Testis (tissue), 2 donors: ENCODE data around the gene BCL11A.

Source experiments
- POLR2A ChIP-seq: fragments of 450-650 bp; IDR thresholded peaks from one replicate; pipeline ENCODE4 v1.6.1; 2017; ENCODE audit warnings: antibody characterized with exemption, mild to moderate bottlenecking, moderate library complexity
- TF ChIP-seq, protein P1 (sequence below), 3 experiments: fragments of 450-650 bp in 2 of 3; fragments of 200-600 bp in 1 of 3; sonication (generic) in 1 of 3; IDR thresholded peaks; one replicate each; pipeline ENCODE4 v1.5.1; 2016 to 2019; ENCODE audit warnings: antibody characterized with exemption in 3 of 3, mild to moderate bottlenecking in 2 of 3, moderate library complexity in 1 of 3

DNA sequence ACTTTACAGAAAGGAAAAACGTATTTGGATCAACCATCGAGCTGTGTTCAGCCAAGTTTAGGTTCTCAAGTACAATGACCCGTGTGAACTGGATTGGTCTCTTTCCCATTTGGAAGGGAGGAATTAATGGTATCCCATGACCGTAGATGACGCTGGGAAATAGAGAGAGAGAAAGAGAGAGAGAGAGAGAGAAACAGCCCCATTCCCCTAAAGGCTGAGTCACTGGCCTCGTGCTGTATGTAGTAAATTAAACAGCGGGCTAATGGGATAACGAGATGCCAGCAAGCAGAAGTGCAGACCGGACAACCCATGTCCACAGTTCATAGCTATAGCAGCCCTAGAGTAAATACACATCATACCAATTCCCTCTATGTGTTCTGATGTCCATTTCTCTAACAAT, 99.6 kb downstream of the BCL11A start:
- TF ChIP-seq, protein P1, sequence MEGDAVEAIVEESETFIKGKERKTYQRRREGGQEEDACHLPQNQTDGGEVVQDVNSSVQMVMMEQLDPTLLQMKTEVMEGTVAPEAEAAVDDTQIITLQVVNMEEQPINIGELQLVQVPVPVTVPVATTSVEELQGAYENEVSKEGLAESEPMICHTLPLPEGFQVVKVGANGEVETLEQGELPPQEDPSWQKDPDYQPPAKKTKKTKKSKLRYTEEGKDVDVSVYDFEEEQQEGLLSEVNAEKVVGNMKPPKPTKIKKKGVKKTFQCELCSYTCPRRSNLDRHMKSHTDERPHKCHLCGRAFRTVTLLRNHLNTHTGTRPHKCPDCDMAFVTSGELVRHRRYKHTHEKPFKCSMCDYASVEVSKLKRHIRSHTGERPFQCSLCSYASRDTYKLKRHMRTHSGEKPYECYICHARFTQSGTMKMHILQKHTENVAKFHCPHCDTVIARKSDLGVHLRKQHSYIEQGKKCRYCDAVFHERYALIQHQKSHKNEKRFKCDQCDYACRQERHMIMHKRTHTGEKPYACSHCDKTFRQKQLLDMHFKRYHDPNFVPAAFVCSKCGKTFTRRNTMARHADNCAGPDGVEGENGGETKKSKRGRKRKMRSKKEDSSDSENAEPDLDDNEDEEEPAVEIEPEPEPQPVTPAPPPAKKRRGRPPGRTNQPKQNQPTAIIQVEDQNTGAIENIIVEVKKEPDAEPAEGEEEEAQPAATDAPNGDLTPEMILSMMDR (IDR thresholded peaks at IDR 0.05): no peak
- TF ChIP-seq POLR2A: no peak
